WTC11 (cell line): ENCODE results near the gene RAB15. TPM values are rescaled to one million over a fixed set of nuclear protein-coding genes. Genes with fewer than 3 reads are reported as not detected.
"Not testable (repeated sequence)": the region's sequence is repeated elsewhere in the genome, so short reads cannot be mapped to it uniquely, and the experiment has no call there.

Experiments
- ATAC-seq: fragments of 200-7000 bp; cut with Tn5 transposase; 2 replicates; pipeline ENCODE4 v1.10.0; 2021; ENCODE audit warnings: mild to moderate bottlenecking, moderate library complexity
- CTCF ChIA-PET: fragments of 300-600 bp; sonication (Branson Sonifier 250); formaldehyde crosslinking; loops from one replicate; lab custom pipeline; 2021; ENCODE audit warnings: antibody characterized with exemption; lab: Charles Lee
- POLR2A ChIA-PET: fragments of 350-600 bp; sonication (Branson Sonifier 250); formaldehyde crosslinking; loops from one replicate; lab custom pipeline; 2021; ENCODE audit warnings: antibody characterized with exemption; lab: Charles Lee
- DNase-seq: peaks from one replicate; pipeline ENCODE4 v3.0.0; 2021; ENCODE audit warnings: low spot score
- H3K27ac Mint-ChIP-seq: 2 replicates; pipeline ENCODE4 v1.8.0; 2021; ENCODE audit warnings: mixed read lengths
- H3K27me3 Mint-ChIP-seq: 2 replicates; pipeline ENCODE4 v1.8.0; 2021; ENCODE audit warnings: low read depth, mild to moderate bottlenecking, moderate library complexity, mixed read lengths
- H3K36me3 Mint-ChIP-seq: 2 replicates; pipeline ENCODE4 v1.8.0; 2021; ENCODE audit warnings: mixed read lengths
- H3K4me1 Mint-ChIP-seq: 2 replicates; pipeline ENCODE4 v1.8.0; 2022; ENCODE audit warnings: mixed read lengths
- H3K4me3 Mint-ChIP-seq: 2 replicates; pipeline ENCODE4 v1.8.0; 2021; ENCODE audit warnings: mild to moderate bottlenecking, moderate library complexity, mixed read lengths
- H3K9me3 Mint-ChIP-seq: 2 replicates; pipeline ENCODE4 v1.8.0; 2021; ENCODE audit warnings: mixed read lengths
- AR ChIP-seq: fragments of 250-450 bp; sonication (Bioruptor Pico); IDR thresholded peaks from 2 replicates; pipeline ENCODE4 v1.9.0; 2021; ENCODE audit warnings: mild to moderate bottlenecking
- E2F5 ChIP-seq: sonication (generic); formaldehyde crosslinking; IDR thresholded peaks from 2 replicates; pipeline ENCODE4 v1.8.1; 2022; ENCODE audit warnings: mild to moderate bottlenecking, moderate library complexity, missing genetic modification reagents
- ESRRA ChIP-seq: sonication (generic); formaldehyde crosslinking; IDR thresholded peaks from 2 replicates; pipeline ENCODE4 v1.8.1; 2022; ENCODE audit warnings: mild to moderate bottlenecking, missing genetic modification reagents, borderline replicate concordance
- ETV6 ChIP-seq: sonication (generic); formaldehyde crosslinking; IDR thresholded peaks from 2 replicates; pipeline ENCODE4 v1.8.1; 2022; ENCODE audit warnings: mild to moderate bottlenecking, missing genetic modification reagents
- FOXK1 ChIP-seq: sonication (generic); formaldehyde crosslinking; IDR thresholded peaks from 2 replicates; pipeline ENCODE4 v1.8.0; 2022; ENCODE audit warnings: mild to moderate bottlenecking, moderate library complexity, missing genetic modification reagents
- GTF2I ChIP-seq: fragments of 250-450 bp; sonication (Bioruptor Pico); conservative IDR thresholded peaks from 2 replicates; pipeline ENCODE4 v1.4.0; 2021; ENCODE audit warnings: mild to moderate bottlenecking
- HMGXB4 ChIP-seq: sonication (generic); formaldehyde crosslinking; IDR thresholded peaks from 2 replicates; pipeline ENCODE4 v1.8.1; 2023; ENCODE audit warnings: mild to moderate bottlenecking, moderate library complexity, missing genetic modification reagents
- KAT7 ChIP-seq: sonication (generic); formaldehyde crosslinking; IDR thresholded peaks from 2 replicates; pipeline ENCODE4 v1.8.1; 2023; ENCODE audit warnings: missing genetic modification reagents, mild to moderate bottlenecking, borderline replicate concordance
- NFYB ChIP-seq: sonication (generic); formaldehyde crosslinking; conservative IDR thresholded peaks from 2 replicates; pipeline ENCODE4 v1.8.0; 2022; ENCODE audit warnings: low read depth, missing genetic modification reagents
- SMAD3 ChIP-seq: sonication (generic); formaldehyde crosslinking; IDR thresholded peaks from 2 replicates; pipeline ENCODE4 v1.8.0; 2022; ENCODE audit warnings: missing genetic modification reagents, mild to moderate bottlenecking, borderline replicate concordance
- SP1 ChIP-seq: sonication (generic); formaldehyde crosslinking; conservative IDR thresholded peaks from 2 replicates; pipeline ENCODE4 v1.8.1; 2022; ENCODE audit warnings: missing genetic modification reagents
- TEAD4 ChIP-seq: sonication (generic); formaldehyde crosslinking; IDR thresholded peaks from 2 replicates; pipeline ENCODE4 v1.8.0; 2022; ENCODE audit warnings: mild to moderate bottlenecking, missing genetic modification reagents
- TP53 ChIP-seq: sonication (generic); formaldehyde crosslinking; IDR thresholded peaks from 2 replicates; pipeline ENCODE4 v1.8.1; 2023; ENCODE audit warnings: mild to moderate bottlenecking, missing genetic modification reagents
- ZNF219 ChIP-seq: sonication (generic); formaldehyde crosslinking; IDR thresholded peaks from 2 replicates; pipeline ENCODE4 v1.8.0; 2023; ENCODE audit warnings: missing genetic modification reagents, mild to moderate bottlenecking, borderline replicate concordance
- ZNF281 ChIP-seq: sonication (generic); formaldehyde crosslinking; IDR thresholded peaks from 2 replicates; pipeline ENCODE4 v1.8.0; 2023; ENCODE audit warnings: mild to moderate bottlenecking, missing genetic modification reagents
- ZNF671 ChIP-seq: fragments of 250-450 bp; sonication (Bioruptor Pico); IDR thresholded peaks from 2 replicates; pipeline ENCODE4 v1.8.0; 2021; ENCODE audit warnings: mild to moderate bottlenecking
- total RNA-seq: library from RNA; stranded (reverse); gene quantifications from 3 replicates; pipeline ENCODE4 v1.2.3, GENCODE V29; 2021

RAB15 gene
- total RNA-seq, 1 experiment from 2014 or later, result 49.1 TPM

- TF ChIP-seq ZNF281 (peak; percentile 52; the same call in 1 of the 2 replicates), TEAD4 (CRISPR knock-in tag) (no peak), NFYB (CRISPR knock-in tag) (no peak), ZNF219 (CRISPR knock-in tag) (no peak), KAT7 (CRISPR knock-in tag) (0 out of 2 replicates have a peak, but pooled peaks have one; percentile 64), E2F5 (CRISPR knock-in tag) (0 out of 2 replicates have a peak, but pooled peaks have one; percentile 33), SP1 (CRISPR knock-in tag) (0 out of 2 replicates have a peak, but pooled peaks have one; percentile 40), ETV6 (CRISPR knock-in tag) (peak; percentile 92), HMGXB4 (CRISPR knock-in tag) (peak; percentile 65; the same call in 1 of the 2 replicates), FOXK1 (CRISPR knock-in tag) (peak; percentile 87), SMAD3 (CRISPR knock-in tag) (0 out of 2 replicates have a peak, but pooled peaks have one; percentile 24), ZNF671 (CRISPR knock-in tag) (no peak), AR (CRISPR knock-in tag) (no peak), TP53 (CRISPR knock-in tag) (0 out of 2 replicates have a peak, but pooled peaks have one; percentile 51), ESRRA (no peak)
These were observed 57.7 kb downstream of the RAB15 start, which contains the start of gene CHURC1 (continued) for GRCh38 chr14:64914237-64915028.

GRCh38 chr14:64913477-64913876, 58.7 kb downstream of the RAB15 start:
- H3K27ac Mint-ChIP-seq, H3K9me3 Mint-ChIP-seq, CTCF ChIA-PET, H3K36me3 Mint-ChIP-seq, DNase-seq, ATAC-seq, H3K27me3 Mint-ChIP-seq: not testable (repeated sequence)
- Mint-ChIP-seq H3K4me1 (peaks cover 11% of the 10 kb centered on the region), H3K4me3 (peak overlapping the region; percentile 89)
- 0 out of 2 replicates have a peak, but pooled peaks have one; percentile 25 for TF ChIP-seq GTF2I (CRISPR knock-in tag)
- POLR2A ChIA-PET, result interaction anchor here (0.9 kb wide), 1 partner anchor 51 kb away, joined by 3 read pairs; no protein-coding TSS in a partner anchor
